H1 (cell line): Measurements from ENCODE around the gene SCNN1B. TPM values are rescaled to one million over a fixed set of nuclear protein-coding genes. Genes with fewer than 3 reads are reported as not detected.

Experiments
- JUN ChIP-seq: IDR thresholded peaks from 2 replicates; pipeline ENCODE4 v1.6.1; 2011; ENCODE audit warnings: low read depth, mild to moderate bottlenecking, improper control_type of control experiment, low read length
- NRF1 ChIP-seq: IDR thresholded peaks from 2 replicates; pipeline ENCODE4 v1.6.1; 2011; ENCODE audit warnings: mild to moderate bottlenecking, low read depth, low read length, improper control_type of control experiment
- polyA plus RNA-seq, 7 experiments: library from polyadenylated mRNA; depleted of rRNA in 3 of 7; stranded (reverse) in 5 of 7; unstranded in 2 of 7; fragments of >200 nt in 5 of 7; fragments of 200-250 nt in 2 of 7; gene quantifications; 1 replicate in 5 of 7; 2 replicates in 1 of 7; 4 replicates in 1 of 7; pipeline versions ENCODE4 v1.2.1 to v1.2.3, GENCODE V29; 2011 to 2013; ENCODE audit warnings: missing spikeins in 2 of 7, mixed read lengths in 2 of 7
- total RNA-seq: library from RNA; stranded (reverse); fragmentation: NEBNext Ultra II Directional; extraction: Animal tissue kit (Norgen Biotek cat#: 25700); gene quantifications from 2 replicates; pipeline ENCODE4 v1.2.1, GENCODE V29; 2021

The SCNN1B gene
- total and polyA plus RNA-seq, 2 of the 8 experiments (the other 6 are each of a cell fraction or from before 2014, with no cell fraction given) = 0.20 to 0.95 TPM

GRCh38 chr16:23367564-23367963 lies 65.5 kb downstream of the SCNN1B start (continued):
- TF ChIP-seq NRF1 (no peak), JUN (no peak)
